Nephron (organoid): ENCODE data around the gene NTNG1.

Source experiments
- H3K27ac Mint-ChIP-seq, 3 experiments: 2 replicates each; pipeline ENCODE4 v1.8.0; 2020; ENCODE audit warnings: mixed read lengths in 3 of 3, mild to moderate bottlenecking in 2 of 3, moderate library complexity in 1 of 3
- H3K27me3 Mint-ChIP-seq: 2 replicates; pipeline ENCODE4 v1.8.0; 2021; ENCODE audit warnings: low read depth, mild to moderate bottlenecking, moderate library complexity, mixed read lengths
- H3K36me3 Mint-ChIP-seq: 2 replicates; pipeline ENCODE4 v1.8.0; 2020; ENCODE audit warnings: low read depth, mixed read lengths
- H3K4me1 Mint-ChIP-seq: 2 replicates; pipeline ENCODE4 v1.8.0; 2020; ENCODE audit warnings: mixed read lengths
- H3K4me3 Mint-ChIP-seq, 3 experiments: 2 replicates each; pipeline ENCODE4 v1.8.0; 2020; ENCODE audit warnings: mild to moderate bottlenecking in 3 of 3, mixed read lengths in 3 of 3, moderate library complexity in 2 of 3
- H3K9me3 Mint-ChIP-seq: 2 replicates; pipeline ENCODE4 v1.8.0; 2020; ENCODE audit warnings: mixed read lengths
- TF ChIP-seq, protein P1 (sequence below), 3 experiments: fragments of 200-600 bp; sonication (generic); IDR thresholded peaks; one replicate each; pipeline ENCODE4 v1.5.0; 2021; ENCODE audit warnings: antibody characterized with exemption in 3 of 3; ENCODE audit not compliant: unreplicated experiment in 3 of 3

NTNG1 gene

GRCh38 chr1:107244709-107245500 lies 104.1 kb downstream of the NTNG1 start:
- Mint-ChIP-seq H3K4me1 (no peaks in the 10 kb centered on the region), H3K4me3 (no peak overlapping the region), H3K27ac (no peak overlapping the region)

DNA sequence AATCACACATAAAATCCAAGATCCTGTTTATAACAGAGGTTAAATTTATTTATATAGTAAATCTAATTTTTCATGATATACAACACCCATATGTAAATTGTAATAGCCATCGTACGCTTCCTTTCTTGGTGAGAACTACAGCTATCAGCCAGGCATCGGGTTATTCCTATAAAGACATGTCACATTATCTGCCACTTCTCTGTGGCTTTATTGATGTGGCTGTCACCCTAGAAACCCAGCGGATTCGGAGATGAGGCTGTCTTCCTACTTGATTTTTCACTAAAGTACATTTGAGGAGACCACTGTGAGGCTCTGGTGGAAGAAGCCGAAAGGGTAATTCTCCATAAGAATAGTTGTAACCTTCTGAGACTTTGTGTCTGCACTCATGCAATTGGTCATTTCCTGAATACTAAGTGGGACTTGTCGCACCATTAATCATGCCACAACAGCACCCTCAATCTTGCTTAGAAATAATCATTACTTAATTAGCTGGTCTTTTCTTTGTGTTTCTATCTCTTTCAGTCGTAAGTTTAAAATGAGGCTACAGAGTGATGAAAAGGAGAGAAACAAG lies 106.0 kb downstream of the NTNG1 start:
- no peak overlapping the region for H3K27ac Mint-ChIP-seq
- H3K4me1 Mint-ChIP-seq: peaks cover 11% of the 10 kb centered on the region
- H3K9me3 Mint-ChIP-seq: no peaks in the 10 kb centered on the region
- no peaks in the 10 kb centered on the region for H3K27me3 Mint-ChIP-seq
- H3K4me3 Mint-ChIP-seq: no peak overlapping the region
- TF ChIP-seq, protein P1, sequence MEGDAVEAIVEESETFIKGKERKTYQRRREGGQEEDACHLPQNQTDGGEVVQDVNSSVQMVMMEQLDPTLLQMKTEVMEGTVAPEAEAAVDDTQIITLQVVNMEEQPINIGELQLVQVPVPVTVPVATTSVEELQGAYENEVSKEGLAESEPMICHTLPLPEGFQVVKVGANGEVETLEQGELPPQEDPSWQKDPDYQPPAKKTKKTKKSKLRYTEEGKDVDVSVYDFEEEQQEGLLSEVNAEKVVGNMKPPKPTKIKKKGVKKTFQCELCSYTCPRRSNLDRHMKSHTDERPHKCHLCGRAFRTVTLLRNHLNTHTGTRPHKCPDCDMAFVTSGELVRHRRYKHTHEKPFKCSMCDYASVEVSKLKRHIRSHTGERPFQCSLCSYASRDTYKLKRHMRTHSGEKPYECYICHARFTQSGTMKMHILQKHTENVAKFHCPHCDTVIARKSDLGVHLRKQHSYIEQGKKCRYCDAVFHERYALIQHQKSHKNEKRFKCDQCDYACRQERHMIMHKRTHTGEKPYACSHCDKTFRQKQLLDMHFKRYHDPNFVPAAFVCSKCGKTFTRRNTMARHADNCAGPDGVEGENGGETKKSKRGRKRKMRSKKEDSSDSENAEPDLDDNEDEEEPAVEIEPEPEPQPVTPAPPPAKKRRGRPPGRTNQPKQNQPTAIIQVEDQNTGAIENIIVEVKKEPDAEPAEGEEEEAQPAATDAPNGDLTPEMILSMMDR (IDR thresholded peaks at IDR 0.05; ENCODE audit: unreplicated experiment in 3 of 3): no peak
- H3K36me3 Mint-ChIP-seq: no peaks in the 10 kb centered on the region

More at GRCh38 chr1:107244709-107245500, 104.1 kb downstream of the NTNG1 start:
- no peaks in the 10 kb centered on the region for H3K36me3 Mint-ChIP-seq
- H3K27me3 Mint-ChIP-seq: no peaks in the 10 kb centered on the region
- TF ChIP-seq, protein P1 (IDR thresholded peaks at IDR 0.05; ENCODE audit: unreplicated experiment in 3 of 3): no peak
- H3K9me3 Mint-ChIP-seq: no peaks in the 10 kb centered on the region

DNA sequence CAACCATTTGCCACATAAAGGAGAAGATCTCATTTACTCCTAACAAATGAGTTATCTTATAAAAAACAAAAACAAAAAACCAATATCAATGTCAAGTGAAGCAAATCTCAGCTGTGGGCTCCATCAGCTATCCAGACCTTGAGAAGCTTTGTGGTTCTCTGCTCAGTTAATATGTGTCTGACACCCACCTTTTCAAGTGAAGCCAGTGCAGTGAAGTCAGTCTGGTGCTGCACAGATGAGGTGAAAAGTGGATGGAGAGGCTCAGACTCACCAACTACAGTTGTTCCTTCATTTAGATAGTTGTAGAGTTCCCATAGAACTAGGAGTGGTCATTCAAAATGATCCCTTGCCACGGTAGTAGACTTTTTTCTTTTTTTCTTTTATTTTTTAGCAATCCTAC lies 106.8 kb downstream of the NTNG1 start:
- H3K27me3 Mint-ChIP-seq: no peaks in the 10 kb centered on the region
- TF ChIP-seq, protein P1 (IDR thresholded peaks at IDR 0.05; ENCODE audit: unreplicated experiment in 3 of 3): no peak
- no peak overlapping the region for H3K4me3 Mint-ChIP-seq
- no peak overlapping the region for H3K27ac Mint-ChIP-seq
- H3K9me3 Mint-ChIP-seq: no peaks in the 10 kb centered on the region
- H3K36me3 Mint-ChIP-seq: no peaks in the 10 kb centered on the region
- peaks cover 11% of the 10 kb centered on the region for H3K4me1 Mint-ChIP-seq

GRCh38 chr1:107250169-107250568 lies 109.3 kb downstream of the NTNG1 start:
- peaks cover 11% of the 10 kb centered on the region for H3K4me1 Mint-ChIP-seq
- H3K9me3 Mint-ChIP-seq: no peaks in the 10 kb centered on the region
- H3K4me3 Mint-ChIP-seq: no peak overlapping the region
- H3K27ac Mint-ChIP-seq: no peak overlapping the region
- no peaks in the 10 kb centered on the region for H3K36me3 Mint-ChIP-seq
- H3K27me3 Mint-ChIP-seq: no peaks in the 10 kb centered on the region
- TF ChIP-seq, protein P1 (IDR thresholded peaks at IDR 0.05; ENCODE audit: unreplicated experiment in 3 of 3): no peak

DNA sequence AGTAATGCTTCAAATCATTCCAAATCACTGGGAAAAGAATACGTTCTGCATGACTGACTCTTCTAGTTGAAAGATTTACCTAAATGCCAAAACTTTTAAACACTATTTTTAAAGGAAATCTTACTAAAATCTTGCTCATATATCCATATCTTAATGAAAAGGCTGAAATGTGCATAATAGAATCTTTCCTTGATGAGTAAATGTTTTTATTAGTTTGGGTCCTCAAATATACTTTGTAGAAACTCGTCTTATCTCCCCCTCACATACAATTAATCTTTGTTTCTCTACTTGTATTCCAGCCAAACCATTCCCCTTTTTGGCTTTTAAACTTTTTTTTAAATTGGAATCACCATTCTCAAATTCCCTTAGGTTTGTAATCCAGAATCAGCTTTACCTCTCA lies 110.2 kb downstream of the NTNG1 start:
- no peaks in the 10 kb centered on the region for H3K36me3 Mint-ChIP-seq
- no peak overlapping the region for H3K4me3 Mint-ChIP-seq
- TF ChIP-seq, protein P1 (IDR thresholded peaks at IDR 0.05; ENCODE audit: unreplicated experiment in 3 of 3): no peak
- no peaks in the 10 kb centered on the region for H3K27me3 Mint-ChIP-seq
- peak overlapping the region in 2 of 3 experiments; percentile 4 to 12 for H3K27ac Mint-ChIP-seq
- peaks cover 11% of the 10 kb centered on the region for H3K4me1 Mint-ChIP-seq
- H3K9me3 Mint-ChIP-seq: no peaks in the 10 kb centered on the region
